Endothelial cell of umbilical vein (primary cell): ENCODE results near the gene CHCHD5. TPM values are rescaled to one million over a fixed set of nuclear protein-coding genes. Genes with fewer than 3 reads are reported as not detected.

Source experiments
- BruUV-seq: library from RNA; stranded (reverse); fragments of 400-500 nt; replicated peaks from 2 replicates; lab custom pipeline; 2021; lab: Mats Ljungman, UMichigan
- CTCF ChIA-PET: fragments of 300-600, 350-600 bp; sonication (Branson Sonifier 250); formaldehyde crosslinking; loops from one replicate; lab custom pipeline; 2021; ENCODE audit warnings: antibody characterized with exemption, inconsistent platforms; lab: Charles Lee
- POLR2A ChIA-PET: fragments of 300-600, 350-600 bp; sonication (Branson Sonifier 250); formaldehyde crosslinking; loops from one replicate; lab custom pipeline; 2021; ENCODE audit warnings: antibody characterized with exemption, inconsistent platforms; lab: Charles Lee
- DNase-seq: peaks from one replicate; pipeline ENCODE4 v3.0.0-alpha.2; 2011; ENCODE audit warnings: low read depth, low spot score
- FAIRE-seq: peaks from 2 replicates; lab custom pipeline; 2011; peaks lifted over from hg19 to GRCh38; lab: Jason Lieb, UNC
- H2AFZ ChIP-seq: 2 replicates; pipeline ENCODE4 v1.6.0; 2012; ENCODE audit warnings: low read depth, low read length, control low read depth, inconsistent platforms
- H3K27ac ChIP-seq: 2 replicates; pipeline ENCODE4 v1.5.1; 2011; ENCODE audit warnings: low read depth, mild to moderate bottlenecking, control low read depth, low read length, moderate library complexity; ENCODE audit not compliant: insufficient read depth
- H3K27me3 ChIP-seq, 2 experiments: 2 replicates each; pipeline versions ENCODE4 v1.6.0 to v1.6.1; 2011; ENCODE audit warnings: low read length in 2 of 2, mixed read lengths in 1 of 2; ENCODE audit not compliant: control insufficient read depth in 2 of 2, insufficient read depth in 2 of 2
- H3K36me3 ChIP-seq, 2 experiments: 2 replicates in 1 of 2; 3 replicates in 1 of 2; pipeline ENCODE4 v1.5.1; 2011; ENCODE audit warnings: low read length in 2 of 2, mild to moderate bottlenecking in 1 of 2, moderate library complexity in 1 of 2; ENCODE audit not compliant: control insufficient read depth in 2 of 2, insufficient read depth in 2 of 2; ENCODE audit errors: extremely low read depth in 1 of 2
- H3K4me1 ChIP-seq: 3 replicates; pipeline ENCODE4 v1.5.1; 2011; ENCODE audit warnings: mild to moderate bottlenecking, low read length; ENCODE audit not compliant: control insufficient read depth, insufficient read depth; ENCODE audit errors: extremely low read depth
- H3K4me2 ChIP-seq: 2 replicates; pipeline ENCODE4 v1.6.1; 2011; ENCODE audit warnings: low read length, control low read depth, mixed read lengths; ENCODE audit not compliant: insufficient read depth
- H3K4me3 ChIP-seq, 3 experiments: fragments of 200-600 bp in 1 of 3; sonication (generic), shearing (Covaris generic) in 1 of 3; replicated peaks in 1 of 3; 2 replicates each; pipeline ENCODE4 v1.5.1; 2011 to 2016; ENCODE audit warnings: control low read depth in 3 of 3, low read length in 3 of 3, mild to moderate bottlenecking in 2 of 3, inconsistent platforms in 1 of 3, low read depth in 1 of 3, moderate library complexity in 1 of 3; ENCODE audit not compliant: insufficient read depth in 1 of 3
- H3K79me2 ChIP-seq: 2 replicates; pipeline ENCODE4 v1.6.0; 2012; ENCODE audit warnings: low read length, inconsistent platforms; ENCODE audit not compliant: control insufficient read depth, insufficient read depth
- H3K9ac ChIP-seq: replicated peaks from 2 replicates; pipeline ENCODE3; 2011; ENCODE audit warnings: low read length, control low read depth; ENCODE audit not compliant: insufficient read depth; ENCODE audit errors: extremely low read depth
- H3K9me1 ChIP-seq: replicated peaks from 3 replicates; pipeline ENCODE4 v1.6.0; 2011; ENCODE audit warnings: mild to moderate bottlenecking, low read length; ENCODE audit not compliant: control insufficient read depth, insufficient read depth; ENCODE audit errors: extremely low read depth
- H3K9me3 ChIP-seq: replicated peaks from 2 replicates; pipeline ENCODE4 v1.5.1; 2012; ENCODE audit warnings: low read length, inconsistent platforms; ENCODE audit not compliant: control insufficient read depth, insufficient read depth
- H4K20me1 ChIP-seq: replicated peaks from 2 replicates; pipeline ENCODE3; 2011; ENCODE audit warnings: mild to moderate bottlenecking, low read length; ENCODE audit not compliant: control insufficient read depth, insufficient read depth; ENCODE audit errors: extremely low read depth
- EZH2 ChIP-seq: IDR thresholded peaks from 2 replicates; pipeline ENCODE4 v1.6.1; 2012; ENCODE audit warnings: borderline replicate concordance, low read depth, mild to moderate bottlenecking, moderate library complexity, low read length, inconsistent platforms; ENCODE audit not compliant: severe bottlenecking
- FOS ChIP-seq: IDR thresholded peaks from 2 replicates; pipeline ENCODE4 v1.6.1; 2011; ENCODE audit warnings: mild to moderate bottlenecking, low read length, moderate library complexity, borderline replicate concordance; ENCODE audit not compliant: insufficient read depth
- GATA2 ChIP-seq: IDR thresholded peaks from 2 replicates; pipeline ENCODE4 v1.7.0; 2011; ENCODE audit warnings: low read depth, mild to moderate bottlenecking, moderate library complexity, mixed read lengths, low read length; ENCODE audit not compliant: insufficient read length, insufficient read depth
- JUN ChIP-seq: IDR thresholded peaks from 2 replicates; pipeline ENCODE4 v1.6.1; 2011; ENCODE audit warnings: borderline replicate concordance, low read depth; ENCODE audit not compliant: insufficient read length, insufficient read depth
- MYC ChIP-seq: IDR thresholded peaks from one replicate; pipeline ENCODE4 v1.6.1; 2011; ENCODE audit warnings: mild to moderate bottlenecking, low read depth, low read length
- POLR2A ChIP-seq: IDR thresholded peaks from 2 replicates; pipeline ENCODE4 v1.6.1; 2012; ENCODE audit warnings: low read depth, mild to moderate bottlenecking, control low read depth, low read length
- POLR2AphosphoS5 ChIP-seq: IDR thresholded peaks from 2 replicates; pipeline ENCODE4 v1.6.1; 2012; ENCODE audit warnings: low read depth, mild to moderate bottlenecking, control low read depth, low read length, moderate library complexity; ENCODE audit not compliant: insufficient read depth
- dilution Hi-C: fragments of 300-500 bp; cut with MboI; formaldehyde crosslinking; loops from one replicate; pipeline ENCODE4 v1.15.0; 2019; ENCODE audit warnings: low sequenced_read_pairs; ENCODE audit not compliant: extremely low pct_ligation_motif_present
- intact Hi-C: fragments of 100-400 bp; cut with micrococcal nuclease; formaldehyde crosslinking; loops from one replicate; pipeline ENCODE4 v1.10.0; 2022
- polyA plus RNA-seq, 4 experiments: library from polyadenylated mRNA; depleted of rRNA in 3 of 4; stranded (reverse) in 3 of 4; unstranded in 1 of 4; fragments of >200 nt; gene quantifications; 2 replicates each; pipeline versions ENCODE4 v1.2.1 to v1.2.3, GENCODE V29; 2011 to 2012; ENCODE audit warnings: missing spikeins in 1 of 4
- total RNA-seq: library from RNA; stranded (reverse); gene quantifications from 2 replicates; pipeline ENCODE4 v1.2.3, GENCODE V29; 2021

The CHCHD5 gene
- total and polyA plus RNA-seq, 2 donors (not counting 3 experiments of a cell fraction or from before 2014, with no cell fraction given): 22.2 to 44.7 TPM

- Histone ChIP-seq H2AFZ (peak overlapping the region; percentile 92), H3K9ac (peak overlapping the region; percentile 79), H3K27me3 (no peaks in the 10 kb centered on the region), H3K4me1 (peaks cover 14% of the 10 kb centered on the region), H3K36me3 (no peaks in the 10 kb centered on the region), H3K4me3 (peak overlapping the region; percentile 64 to 87 (median 82)), H3K79me2 (peaks cover 37% of the 10 kb centered on the region), H3K9me3 (no peaks in the 10 kb centered on the region), H4K20me1 (no peaks in the 10 kb centered on the region), H3K27ac (peak overlapping the region; percentile 76), H3K9me1 (no peaks in the 10 kb centered on the region), H3K4me2 (peak overlapping the region; percentile 91)
- ChIA-PET POLR2A (no interaction called here), CTCF (no interaction called here)
- dilution Hi-C loops: no loop called here
- no peak for TF ChIP-seq POLR2AphosphoS5
- no peak for TF ChIP-seq JUN
- TF ChIP-seq POLR2A: peak; percentile 46
- TF ChIP-seq MYC: no peak
- TF ChIP-seq GATA2: no peak
- no peak for TF ChIP-seq FOS
- TF ChIP-seq EZH2: no peak
- FAIRE-seq (peak; percentile 50), DNase-seq (no peak)
- intact Hi-C loops: no loop called here
- BruUV-seq: TSS peak; percentile 94
Measured at GRCh38 chr2:112541315-112542122, 42.9 kb upstream of the CHCHD5 start.
